Measurements from ENCODE around the gene CFAP58. TPM values are rescaled to one million over a fixed set of nuclear protein-coding genes. Genes with fewer than 3 reads are reported as not detected.

The CFAP58 gene
- total and polyA plus RNA-seq, 2 donors (not counting 3 experiments of a cell fraction or from before 2014, with no cell fraction given), result 0.07 to 0.29 TPM

DNA sequence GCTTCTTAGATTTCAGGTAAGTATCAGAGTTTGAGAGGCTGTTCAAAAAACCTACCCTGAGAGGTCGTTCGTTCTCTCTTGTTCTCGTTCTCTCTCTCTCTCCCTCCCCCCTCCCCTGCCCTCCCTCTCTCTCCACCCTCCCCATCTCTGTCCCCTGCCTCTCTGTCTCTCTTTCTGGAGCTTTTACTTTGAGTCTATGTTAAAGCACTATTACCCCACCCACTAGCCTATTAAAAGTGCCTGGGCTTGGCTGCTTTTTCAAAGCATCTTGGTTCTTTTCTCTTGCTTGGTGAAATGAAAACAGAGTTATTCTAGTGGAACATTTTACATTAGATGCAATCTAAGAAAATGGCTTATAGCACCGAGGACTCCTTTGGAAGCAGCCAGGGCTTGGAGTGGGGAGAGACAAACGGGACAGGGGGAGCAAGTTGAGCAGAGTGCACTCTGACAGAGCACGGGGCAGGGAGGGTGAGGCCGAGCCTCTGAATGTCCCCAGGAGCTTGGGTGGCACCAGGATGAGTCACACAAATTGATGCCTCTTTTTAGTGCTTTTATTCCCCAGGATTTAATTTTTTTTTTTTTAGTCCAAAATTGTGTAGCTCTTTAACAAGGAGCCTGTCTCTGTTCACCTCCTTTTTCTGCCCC, 134.3 kb downstream of the CFAP58 start:
- intact Hi-C loops (cut with micrococcal nuclease), result no loop called here
- H3K9ac ChIP-seq (replicated peaks; ENCODE audit: extremely low read depth, insufficient read depth, low read length), result no peak overlapping the region
- CTCF ChIA-PET, result no interaction called here
- no peak for FAIRE-seq
- H2AFZ ChIP-seq (ENCODE audit: low read depth, low read length), result no peak overlapping the region
- POLR2A ChIA-PET, result no interaction called here
- H3K4me2 ChIP-seq (ENCODE audit: insufficient read depth, low read length), result no peak overlapping the region
- dilution Hi-C loops (cut with MboI; ENCODE audit: extremely low pct_ligation_motif_present, low sequenced_read_pairs), result no loop called here
- H3K27ac ChIP-seq (ENCODE audit: insufficient read depth, low read depth, low read length), result no peak overlapping the region
- no peaks in the 10 kb centered on the region for H3K79me2 ChIP-seq (ENCODE audit: control insufficient read depth, insufficient read depth, low read length)
- H3K27me3 ChIP-seq (ENCODE audit: control insufficient read depth in 2 of 2, insufficient read depth in 2 of 2, low read length in 2 of 2), result no peaks in the 10 kb centered on the region
- no peaks in the 10 kb centered on the region for H3K4me1 ChIP-seq (ENCODE audit: control insufficient read depth, extremely low read depth, insufficient read depth, low read length)
- H3K4me3 ChIP-seq (replicated peaks in 1 of 3; ENCODE audit: insufficient read depth in 1 of 3, low read depth in 1 of 3, low read length in 3 of 3), result no peak overlapping the region
- TF ChIP-seq CTCF (IDR thresholded peaks at IDR 0.05; ENCODE audit: extremely low read depth in 1 of 2, insufficient read depth in 1 of 2, low read depth in 1 of 2, low read length in 2 of 2) (no peak), MAX (IDR thresholded peaks at IDR 0.05; ENCODE audit: insufficient read depth, insufficient read length) (no peak), MYC (IDR thresholded peaks at IDR 0.05; ENCODE audit: low read depth, low read length) (no peak), JUN (IDR thresholded peaks at IDR 0.05; ENCODE audit: borderline replicate concordance, insufficient read depth, insufficient read length, low read depth) (no peak), EZH2 (IDR thresholded peaks at IDR 0.05; ENCODE audit: borderline replicate concordance, low read depth, low read length, severe bottlenecking) (no peak), FOS (IDR thresholded peaks at IDR 0.05; ENCODE audit: borderline replicate concordance, insufficient read depth, low read length) (no peak), POLR2A (IDR thresholded peaks at IDR 0.05; ENCODE audit: low read depth, low read length) (no peak), GATA2 (IDR thresholded peaks at IDR 0.05; ENCODE audit: insufficient read depth, insufficient read length, low read depth, low read length) (no peak), POLR2AphosphoS5 (IDR thresholded peaks at IDR 0.05; ENCODE audit: insufficient read depth, low read depth, low read length) (no peak)
- DNase-seq (ENCODE audit: low read depth, low spot score), result no peak
- no peaks in the 10 kb centered on the region for H3K9me1 ChIP-seq (replicated peaks; ENCODE audit: control insufficient read depth, extremely low read depth, insufficient read depth, low read length)
- no peaks in the 10 kb centered on the region for H4K20me1 ChIP-seq (replicated peaks; ENCODE audit: control insufficient read depth, extremely low read depth, insufficient read depth, low read length)
- H3K9me3 ChIP-seq (replicated peaks; ENCODE audit: control insufficient read depth, insufficient read depth, low read length), result no peaks in the 10 kb centered on the region
- H3K36me3 ChIP-seq (ENCODE audit: control insufficient read depth in 2 of 2, extremely low read depth in 1 of 2, insufficient read depth in 2 of 2, low read length in 2 of 2), result no peaks in the 10 kb centered on the region
- BruUV-seq (replicated peaks), result no TSS peak
